GM12878 (cell line): ENCODE measurements around the gene PRDM1.

ENCODE experiments used
- HDAC6 ChIP-seq: fragments of 200-600 bp; sonication (generic); IDR thresholded peaks from one replicate; pipeline ENCODE4 v1.8.0; 2017; ENCODE audit warnings: antibody characterized with exemption; ENCODE audit not compliant: unreplicated experiment
- TF ChIP-seq, protein P1 (sequence below), 3 experiments: IDR thresholded peaks in 2 of 3; conservative IDR thresholded peaks in 1 of 3; 2 replicates each; pipeline ENCODE4 v1.5.1; 2011; ENCODE audit warnings: low read depth in 3 of 3, low read length in 3 of 3, mild to moderate bottlenecking in 3 of 3, control low read depth in 2 of 3, moderate library complexity in 2 of 3, inconsistent platforms in 1 of 3, mixed read lengths in 1 of 3; ENCODE audit not compliant: control insufficient read depth in 2 of 3, insufficient read depth in 1 of 3; ENCODE audit errors: extremely low read depth in 1 of 3

DNA sequence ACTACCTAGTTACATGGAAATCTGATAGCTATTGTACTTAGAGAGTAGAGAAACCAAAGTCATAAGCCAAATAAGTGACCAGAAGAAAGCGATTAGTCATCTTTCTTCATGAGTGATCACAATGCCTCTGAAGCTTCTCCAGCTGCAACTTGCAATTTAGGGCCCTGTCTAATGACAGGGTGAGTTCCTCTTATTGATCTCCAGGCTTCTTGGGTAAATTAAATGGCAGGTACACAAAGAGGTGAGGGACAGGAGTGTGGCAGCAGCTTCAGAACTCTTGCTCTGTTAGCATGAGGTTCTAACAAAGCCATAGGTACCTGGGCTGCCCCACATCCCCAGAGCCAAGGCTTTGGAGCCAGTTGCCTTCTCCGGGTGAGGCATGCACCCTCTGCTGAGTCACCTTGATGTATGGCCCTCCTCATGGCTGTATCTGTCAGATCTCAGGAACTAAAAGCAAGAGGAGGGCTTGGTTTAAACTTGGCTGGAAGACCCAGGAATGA is 60.8 kb downstream of the PRDM1 start:
- no peak for TF ChIP-seq HDAC6
- TF ChIP-seq, protein P1, sequence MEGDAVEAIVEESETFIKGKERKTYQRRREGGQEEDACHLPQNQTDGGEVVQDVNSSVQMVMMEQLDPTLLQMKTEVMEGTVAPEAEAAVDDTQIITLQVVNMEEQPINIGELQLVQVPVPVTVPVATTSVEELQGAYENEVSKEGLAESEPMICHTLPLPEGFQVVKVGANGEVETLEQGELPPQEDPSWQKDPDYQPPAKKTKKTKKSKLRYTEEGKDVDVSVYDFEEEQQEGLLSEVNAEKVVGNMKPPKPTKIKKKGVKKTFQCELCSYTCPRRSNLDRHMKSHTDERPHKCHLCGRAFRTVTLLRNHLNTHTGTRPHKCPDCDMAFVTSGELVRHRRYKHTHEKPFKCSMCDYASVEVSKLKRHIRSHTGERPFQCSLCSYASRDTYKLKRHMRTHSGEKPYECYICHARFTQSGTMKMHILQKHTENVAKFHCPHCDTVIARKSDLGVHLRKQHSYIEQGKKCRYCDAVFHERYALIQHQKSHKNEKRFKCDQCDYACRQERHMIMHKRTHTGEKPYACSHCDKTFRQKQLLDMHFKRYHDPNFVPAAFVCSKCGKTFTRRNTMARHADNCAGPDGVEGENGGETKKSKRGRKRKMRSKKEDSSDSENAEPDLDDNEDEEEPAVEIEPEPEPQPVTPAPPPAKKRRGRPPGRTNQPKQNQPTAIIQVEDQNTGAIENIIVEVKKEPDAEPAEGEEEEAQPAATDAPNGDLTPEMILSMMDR (IDR thresholded peaks at IDR 0.05 in 2 of 3, conservative IDR thresholded peaks at IDR 0.05 in 1 of 3; ENCODE audit: control insufficient read depth in 2 of 3, extremely low read depth in 1 of 3, insufficient read depth in 1 of 3, low read depth in 3 of 3, low read length in 3 of 3), result no peak
